HCT116 (cell line): ENCODE results near the gene KIAA1671. TPM values are rescaled to one million over a fixed set of nuclear protein-coding genes. Genes with fewer than 3 reads are reported as not detected.

Source experiments
- ATAC-seq: fragments of 200-7000 bp; cut with Tn5 transposase; 2 replicates; pipeline ENCODE4 v1.9.1; 2020; ENCODE audit warnings: mild to moderate bottlenecking, moderate library complexity
- BruUV-seq: library from RNA; stranded (reverse); fragments of 400-500 nt; replicated peaks from 2 replicates; lab custom pipeline; 2021; lab: Mats Ljungman, UMichigan
- CTCF ChIA-PET: fragments of 300-600 bp; sonication (Branson Sonifier 250); formaldehyde crosslinking; loops from one replicate; lab custom pipeline; 2021; ENCODE audit warnings: antibody characterized with exemption; lab: Charles Lee
- POLR2A ChIA-PET: fragments of 300-600, 350-600 bp; sonication (Branson Sonifier 250); formaldehyde crosslinking; loops from one replicate; lab custom pipeline; 2021; ENCODE audit warnings: antibody characterized with exemption; lab: Charles Lee
- RAD21 ChIA-PET, 2 experiments: fragments of 300-600 bp; sonication (Branson Sonifier 250); formaldehyde crosslinking; loops; one replicate each; lab custom pipeline; 2023; ENCODE audit warnings: low total read pairs in 2 of 2; ENCODE audit not compliant: uncharacterized antibody in 2 of 2, unreplicated experiment in 2 of 2, low non-redundant PET in 1 of 2; lab: Charles Lee
- DNase-seq: peaks from one replicate; pipeline ENCODE4 v3.0.0-alpha.2; 2010; ENCODE audit warnings: low read depth, low spot score
- H2AFZ ChIP-seq: fragments of 200-600 bp; shearing (Covaris generic), sonication (generic); 2 replicates; pipeline ENCODE4 v1.6.1; 2017; ENCODE audit warnings: low read depth, mixed run types, mixed read lengths, antibody characterized with exemption, low read length; ENCODE audit not compliant: poor library complexity, severe bottlenecking
- H3K27ac ChIP-seq: 2 replicates; pipeline ENCODE4 v1.5.1; 2012; ENCODE audit warnings: low read depth, low read length
- H3K27me3 ChIP-seq: fragments of 200-600 bp; sonication (generic); 2 replicates; pipeline ENCODE4 v1.6.1; 2016; ENCODE audit warnings: mixed run types, low read length, mixed read lengths; ENCODE audit not compliant: insufficient read depth
- H3K36me3 ChIP-seq, 2 experiments: fragments of 200-500 bp in 1 of 2; fragments of 200-600 bp in 1 of 2; sonication (Bioruptor generic) in 1 of 2; sonication (generic) in 1 of 2; 2 replicates each; pipeline versions ENCODE4 v1.5.1 to v1.6.1; 2014 to 2016; ENCODE audit warnings: low read length in 2 of 2, inconsistent platforms in 1 of 2, mixed read lengths in 1 of 2, mixed run types in 1 of 2; ENCODE audit not compliant: insufficient read depth in 2 of 2, control insufficient read depth in 1 of 2
- H3K4me1 ChIP-seq, 2 experiments: fragments of 200-600 bp in 1 of 2; sonication (generic) in 1 of 2; 2 replicates each; pipeline versions ENCODE4 v1.5.1 to v1.6.1; 2012 to 2017; ENCODE audit warnings: low read length in 2 of 2, inconsistent platforms in 1 of 2, mild to moderate bottlenecking in 1 of 2, mixed read lengths in 1 of 2, mixed run types in 1 of 2, moderate library complexity in 1 of 2; ENCODE audit not compliant: insufficient read depth in 2 of 2, control insufficient read depth in 1 of 2
- H3K4me2 ChIP-seq: fragments of 200-600 bp; sonication (generic); 2 replicates; pipeline ENCODE4 v1.6.1; 2017; ENCODE audit warnings: mixed run types, low read length, mixed read lengths
- H3K4me3 ChIP-seq, 2 experiments: fragments of 200-600 bp in 1 of 2; sonication (generic) in 1 of 2; replicated peaks in 1 of 2; 2 replicates each; pipeline ENCODE4 v1.5.1; 2011 to 2016; ENCODE audit warnings: low read length in 2 of 2, control low read depth in 1 of 2, low read depth in 1 of 2, mild to moderate bottlenecking in 1 of 2, mixed read lengths in 1 of 2, mixed run types in 1 of 2
- H3K79me2 ChIP-seq: fragments of 200-600 bp; sonication (generic); 2 replicates; pipeline ENCODE4 v1.6.1; 2017; ENCODE audit warnings: mild to moderate bottlenecking, mixed run types, low read length, moderate library complexity, mixed read lengths; ENCODE audit not compliant: insufficient read depth
- H3K9ac ChIP-seq: fragments of 200-600 bp; sonication (generic); 2 replicates; pipeline ENCODE4 v1.6.1; 2016; ENCODE audit warnings: low read length, mixed read lengths
- H3K9me2 ChIP-seq: fragments of 200-600 bp; sonication (generic), shearing (Covaris generic); 2 replicates; pipeline ENCODE4 v1.6.1; 2017; ENCODE audit warnings: mixed run types, mild to moderate bottlenecking, moderate library complexity; ENCODE audit not compliant: insufficient read depth
- H3K9me3 ChIP-seq, 2 experiments: fragments of 200-500 bp in 1 of 2; fragments of 200-600 bp in 1 of 2; sonication (Bioruptor generic) in 1 of 2; sonication (generic) in 1 of 2; 2 replicates each; pipeline ENCODE4 v1.6.1; 2014 to 2017; ENCODE audit warnings: low read length in 2 of 2, mixed read lengths in 2 of 2, inconsistent platforms in 1 of 2, low read depth in 1 of 2, mild to moderate bottlenecking in 1 of 2, mixed run types in 1 of 2, moderate library complexity in 1 of 2; ENCODE audit not compliant: control insufficient read depth in 1 of 2, insufficient read depth in 1 of 2
- H4K20me1 ChIP-seq: fragments of 200-600 bp; sonication (generic), shearing (Covaris generic); 2 replicates; pipeline ENCODE4 v1.6.1; 2017; ENCODE audit warnings: mixed run types, mild to moderate bottlenecking, moderate library complexity; ENCODE audit not compliant: insufficient read depth
- CBX3 ChIP-seq: IDR thresholded peaks from 2 replicates; pipeline ENCODE4 v1.6.1; 2012; ENCODE audit warnings: low read depth
- ELF1 ChIP-seq: IDR thresholded peaks from 2 replicates; pipeline ENCODE4 v1.6.1; 2012; ENCODE audit warnings: low read depth, borderline replicate concordance
- EZH2 ChIP-seq: fragments of 200-600 bp; sonication (generic); IDR thresholded peaks from 2 replicates; pipeline ENCODE4 v1.6.1; 2017; ENCODE audit warnings: antibody characterized with exemption, mixed run types
- JUND ChIP-seq: IDR thresholded peaks from 2 replicates; pipeline ENCODE4 v1.6.1; 2012
- TCF7L2 ChIP-seq: IDR thresholded peaks from 2 replicates; pipeline ENCODE4 v1.7.0; 2011; ENCODE audit warnings: borderline replicate concordance, inconsistent platforms; ENCODE audit not compliant: insufficient read depth, insufficient read length; ENCODE audit errors: extremely low read depth
- YY1 ChIP-seq: IDR thresholded peaks from 2 replicates; pipeline ENCODE4 v1.6.1; 2011; ENCODE audit warnings: low read length, low read depth, moderate library complexity, mild to moderate bottlenecking; ENCODE audit not compliant: insufficient replicate concordance; ENCODE audit errors: extremely low read depth
- ZBTB33 ChIP-seq: IDR thresholded peaks from 2 replicates; pipeline ENCODE4 v1.6.1; 2011; ENCODE audit warnings: mild to moderate bottlenecking, low read length, moderate library complexity; ENCODE audit not compliant: insufficient replicate concordance; ENCODE audit errors: extremely low read depth
- ZNF274 ChIP-seq: fragments of 200-500 bp; sonication (Bioruptor generic); IDR thresholded peaks from 2 replicates; pipeline ENCODE4 v1.6.1; 2014; ENCODE audit warnings: mild to moderate bottlenecking, low read depth, low read length, inconsistent platforms
- intact Hi-C: fragments of 100-400 bp; cut with micrococcal nuclease; formaldehyde crosslinking; loops from 2 replicates; pipeline ENCODE4 v1.10.0; 2022
- total RNA-seq: library from RNA; stranded (reverse); gene quantifications from one replicate; pipeline ENCODE4 v1.2.1, GENCODE V29; 2021; ENCODE audit not compliant: unreplicated experiment

KIAA1671 gene
- total RNA-seq, 1 experiment from 2014 or later = 36.8 TPM

- Histone ChIP-seq H3K9me3 (no peaks in the 10 kb centered on the region), H4K20me1 (no peaks in the 10 kb centered on the region), H3K27ac (no peak overlapping the region), H3K4me3 (no peak overlapping the region), H3K4me1 (no peaks in the 10 kb centered on the region; a peak in 1 of 4 replicates), H3K79me2 (peaks cover 7% of the 10 kb centered on the region; the same call in 1 of the 2 replicates)
- RAD21 ChIA-PET = no interaction called here
- no peak for TF ChIP-seq JUND
- TF ChIP-seq, all 23 proteins: peak for 0
- BruUV-seq = no TSS peak
- ChIA-PET CTCF (no interaction called here), POLR2A (no interaction called here)
- Histone ChIP-seq H2AFZ (no peak overlapping the region), H3K9me2 (no peaks in the 10 kb centered on the region), H3K9ac (no peak overlapping the region), H3K4me2 (no peak overlapping the region), H3K36me3 (peaks cover 0 to 3% of the 10 kb centered on the region in 2 experiments; a peak in 1 of 4 replicates), H3K27me3 (no peaks in the 10 kb centered on the region)
- no peak for ATAC-seq
- intact Hi-C loops = no loop called here
- DNase-seq = no peak
Observed at GRCh38 chr22:25014896-25015755, 62.6 kb downstream of the KIAA1671 start.

- DNase-seq (no peak), ATAC-seq (no peak)
- Histone ChIP-seq H3K27me3 (no peaks in the 10 kb centered on the region), H4K20me1 (no peaks in the 10 kb centered on the region), H3K9me2 (no peaks in the 10 kb centered on the region), H3K9me3 (no peaks in the 10 kb centered on the region), H3K27ac (no peak overlapping the region), H3K79me2 (peaks cover 7% of the 10 kb centered on the region; the same call in 1 of the 2 replicates), H3K4me1 (no peaks in the 10 kb centered on the region; a peak in 1 of 4 replicates), H3K4me2 (no peak overlapping the region), H3K4me3 (no peak overlapping the region), H2AFZ (no peak overlapping the region), H3K36me3 (peaks cover 0 to 3% of the 10 kb centered on the region in 2 experiments; a peak in 1 of 4 replicates), H3K9ac (no peak overlapping the region)
- POLR2A ChIA-PET = no interaction called here
- BruUV-seq = no TSS peak
- CTCF ChIA-PET = no interaction called here
- TF ChIP-seq JUND = no peak
- no peak for TF ChIP-seq CBX3
- no peak for TF ChIP-seq ZBTB33
- TF ChIP-seq YY1 = no peak
- no peak for TF ChIP-seq ELF1
- TF ChIP-seq TCF7L2 = no peak
- no peak for TF ChIP-seq ZNF274
- TF ChIP-seq EZH2 = no peak
- intact Hi-C loops = no loop called here
- RAD21 ChIA-PET = no interaction called here
Observed at GRCh38 chr22:25016311-25016710, 63.8 kb downstream of the KIAA1671 start.
